Panc1 (cell line): ENCODE results near the gene UNC5B. TPM values are rescaled to one million over a fixed set of nuclear protein-coding genes. Genes with fewer than 3 reads are reported as not detected.

ENCODE experiments used
- ATAC-seq: fragments of 200-7000 bp; cut with Tn5 transposase; 2 replicates; pipeline ENCODE4 v1.9.1; 2020; ENCODE audit warnings: mild to moderate bottlenecking, moderate library complexity
- BruUV-seq: library from RNA; stranded (reverse); fragments of 400-500 nt; replicated peaks from 2 replicates; lab custom pipeline; 2021; lab: Mats Ljungman, UMichigan
- CTCF ChIA-PET: fragments of 300-600 bp; sonication (Branson Sonifier 250); formaldehyde crosslinking; loops from one replicate; lab custom pipeline; 2022; ENCODE audit warnings: antibody characterized with exemption; lab: Charles Lee
- POLR2A ChIA-PET: fragments of 300-600 bp; sonication (Branson Sonifier 250); formaldehyde crosslinking; loops from one replicate; lab custom pipeline; 2022; ENCODE audit warnings: antibody characterized with exemption; lab: Charles Lee
- DNase-seq: peaks from one replicate; pipeline ENCODE4 v3.0.0-alpha.2; 2010; ENCODE audit warnings: low read depth, low spot score
- H3K27ac ChIP-seq: 2 replicates; pipeline ENCODE4 v1.5.1; 2011; ENCODE audit warnings: mild to moderate bottlenecking, low read length, inconsistent platforms
- H3K27me3 ChIP-seq: fragments of 200-500 bp; sonication (Bioruptor generic); 2 replicates; pipeline ENCODE4 v1.6.0; 2014; ENCODE audit warnings: low read length, inconsistent platforms; ENCODE audit not compliant: control insufficient read depth, insufficient read depth
- H3K36me3 ChIP-seq: fragments of 200-500 bp; sonication (Bioruptor generic); 2 replicates; pipeline ENCODE4 v1.5.1; 2014; ENCODE audit warnings: inconsistent platforms, mild to moderate bottlenecking, low read length, moderate library complexity; ENCODE audit not compliant: control insufficient read depth, insufficient read depth
- H3K4me1 ChIP-seq: 2 replicates; pipeline ENCODE4 v1.5.1; 2011; ENCODE audit warnings: inconsistent platforms, mild to moderate bottlenecking, low read length, moderate library complexity; ENCODE audit not compliant: control insufficient read depth, insufficient read depth
- H3K4me3 ChIP-seq, 2 experiments: 2 replicates each; pipeline ENCODE4 v1.5.1; 2011 to 2012; ENCODE audit warnings: low read depth in 2 of 2, low read length in 2 of 2, mild to moderate bottlenecking in 2 of 2, inconsistent platforms in 1 of 2, moderate library complexity in 1 of 2
- H3K9me3 ChIP-seq: fragments of 200-500 bp; sonication (Bioruptor generic); 2 replicates; pipeline ENCODE4 v1.5.1; 2014; ENCODE audit warnings: low read depth, mild to moderate bottlenecking, inconsistent platforms, low read length, moderate library complexity; ENCODE audit not compliant: control insufficient read depth, insufficient read depth
- CTCF ChIP-seq: fragments of 450-650 bp; IDR thresholded peaks from 2 replicates; pipeline ENCODE4 v1.5.1; 2017; ENCODE audit warnings: mild to moderate bottlenecking
- POLR2AphosphoS5 ChIP-seq: IDR thresholded peaks from 2 replicates; pipeline ENCODE4 v1.6.1; 2012; ENCODE audit warnings: mild to moderate bottlenecking, low read depth, low read length, moderate library complexity
- REST ChIP-seq, 2 experiments: IDR thresholded peaks; 2 replicates each; pipeline ENCODE4 v1.6.1; 2011 to 2012; ENCODE audit warnings: low read depth in 2 of 2, control low read depth in 1 of 2, low read length in 1 of 2, mild to moderate bottlenecking in 1 of 2, moderate library complexity in 1 of 2; ENCODE audit not compliant: insufficient read depth in 1 of 2
- SIN3A ChIP-seq: IDR thresholded peaks from 2 replicates; pipeline ENCODE4 v1.6.1; 2012; ENCODE audit warnings: low read depth, mild to moderate bottlenecking, low read length, moderate library complexity, borderline replicate concordance; ENCODE audit not compliant: insufficient read depth
- TCF7L2 ChIP-seq: IDR thresholded peaks from 2 replicates; pipeline ENCODE4 v1.6.1; 2011; ENCODE audit warnings: mild to moderate bottlenecking, low read depth, low read length, inconsistent platforms
- in situ Hi-C: cut with HindIII; loops from 2 replicates; pipeline ENCODE4 v1.10.0; 2016; ENCODE audit warnings: low sequenced_read_pairs, low pct_unique_long_range_greater_than_20kb
- intact Hi-C: fragments of 100-400 bp; cut with micrococcal nuclease; formaldehyde crosslinking; loops from one replicate; pipeline ENCODE4 v1.10.0; 2022; ENCODE audit not compliant: unreplicated experiment
- total RNA-seq: library from RNA; stranded (reverse); gene quantifications from one replicate; pipeline ENCODE4 v1.2.1, GENCODE V29; 2021; ENCODE audit not compliant: unreplicated experiment

The UNC5B gene
- total RNA-seq, 1 experiment from 2014 or later, result 1.1 TPM

GRCh38 chr10:71191019-71191418 lies 21.4 kb upstream of the UNC5B start:
- CTCF ChIA-PET, result no interaction called here

GRCh38 chr10:71191551-71192076 lies 20.8 kb upstream of the UNC5B start:
- Histone ChIP-seq H3K4me1 (no peaks in the 10 kb centered on the region), H3K9me3 (no peaks in the 10 kb centered on the region), H3K36me3 (no peaks in the 10 kb centered on the region), H3K4me3 (no peak overlapping the region), H3K27me3 (peaks cover 5% of the 10 kb centered on the region), H3K27ac (no peak overlapping the region)
- intact Hi-C loops (no loop called here), in situ Hi-C loops (no loop called here)
- TF ChIP-seq SIN3A, result no peak
- TF ChIP-seq CTCF, result no peak
- TF ChIP-seq REST (IDR thresholded peaks at IDR 0.05; ENCODE audit: insufficient read depth in 1 of 2, low read depth in 2 of 2, low read length in 1 of 2), result no peak
- TF ChIP-seq POLR2AphosphoS5, result no peak
- TF ChIP-seq TCF7L2, result no peak
- ATAC-seq (no peak; the same call in 1 of the 2 replicates), DNase-seq (no peak)
- POLR2A ChIA-PET, result no interaction called here
- CTCF ChIA-PET, result no interaction called here
- no TSS peak for BruUV-seq

More at GRCh38 chr10:71191019-71191418, 21.4 kb upstream of the UNC5B start:
- H3K27ac ChIP-seq, result no peak overlapping the region
- DNase-seq (no peak), ATAC-seq (no peak)
- peaks cover 6% of the 10 kb centered on the region for H3K27me3 ChIP-seq
- TF ChIP-seq SIN3A (no peak), CTCF (no peak), TCF7L2 (no peak), POLR2AphosphoS5 (no peak), REST (IDR thresholded peaks at IDR 0.05; ENCODE audit: insufficient read depth in 1 of 2, low read depth in 2 of 2, low read length in 1 of 2) (no peak)
- intact Hi-C loops (no loop called here), in situ Hi-C loops (no loop called here)
- no peaks in the 10 kb centered on the region for H3K4me1 ChIP-seq
- no TSS peak for BruUV-seq
- POLR2A ChIA-PET, result no interaction called here
- no peak overlapping the region for H3K4me3 ChIP-seq
- H3K9me3 ChIP-seq, result no peaks in the 10 kb centered on the region
- no peaks in the 10 kb centered on the region for H3K36me3 ChIP-seq
